ENCODE results near the gene NAA38.

Gene NAA38

GRCh38 chr17:7842380-7843256 lies 14.7 kb downstream of the NAA38 start:
- Histone ChIP-seq H2AK5ac (ENCODE audit: low read length) (peak overlapping the region; percentile 90), H3K27me3 (ENCODE audit: insufficient read depth, low read length) (no peaks in the 10 kb centered on the region), H3K27ac (ENCODE audit: low read depth, low read length) (peak overlapping the region; percentile 99), H2BK5ac (ENCODE audit: low read depth, low read length, poor library complexity) (peak overlapping the region; percentile 97), H3K14ac (ENCODE audit: low read length) (peak overlapping the region; percentile 96), H3K79me2 (ENCODE audit: control insufficient read depth, insufficient read depth, low read length, poor library complexity) (peaks cover 31% of the 10 kb centered on the region), H3K9ac (ENCODE audit: low read length) (peak overlapping the region; percentile 78), H3K36me3 (ENCODE audit: control insufficient read depth in 1 of 2, insufficient read depth in 2 of 2, low read length in 2 of 2) (peaks cover 29 to 35% of the 10 kb centered on the region in 2 experiments), H2AFZ (ENCODE audit: insufficient read depth, low read length, poor library complexity) (peak overlapping the region; percentile 56), H2BK120ac (ENCODE audit: insufficient read depth, low read length, poor library complexity) (peak overlapping the region; percentile 93), H3K9me3 (ENCODE audit: insufficient read depth, low read depth, low read length) (peaks cover 3% of the 10 kb centered on the region), H3K4me1 (ENCODE audit: control insufficient read depth in 1 of 2, insufficient read depth in 2 of 2, low read length in 2 of 2) (peaks cover 28 to 31% of the 10 kb centered on the region in 2 experiments), H3K4ac (ENCODE audit: low read depth, low read length) (peak overlapping the region; percentile 64), H3K4me2 (ENCODE audit: low read length) (peak overlapping the region; percentile 98), H3K79me1 (ENCODE audit: low read length) (peaks cover 39% of the 10 kb centered on the region), H3K4me3 (ENCODE audit: low read depth, low read length) (peak overlapping the region; percentile 77), H3K18ac (ENCODE audit: low read length) (peak overlapping the region; percentile 87), H2BK12ac (ENCODE audit: low read length) (peak overlapping the region; percentile 80), H4K12ac (ENCODE audit: low read depth, low read length) (peak overlapping the region; percentile 81), H3K23ac (ENCODE audit: low read length) (no peak overlapping the region), H4K91ac (ENCODE audit: low read depth, low read length) (peak overlapping the region; percentile 86), H4K8ac (ENCODE audit: low read depth, low read length) (peak overlapping the region; percentile 88)
- DNase-seq, result peak; percentile 89 to 90
- no CpG with 5 or more reads among the region's 47 CpGs for WGBS (ENCODE audit: extremely low coverage, insufficient coverage, insufficient read length)

DNA sequence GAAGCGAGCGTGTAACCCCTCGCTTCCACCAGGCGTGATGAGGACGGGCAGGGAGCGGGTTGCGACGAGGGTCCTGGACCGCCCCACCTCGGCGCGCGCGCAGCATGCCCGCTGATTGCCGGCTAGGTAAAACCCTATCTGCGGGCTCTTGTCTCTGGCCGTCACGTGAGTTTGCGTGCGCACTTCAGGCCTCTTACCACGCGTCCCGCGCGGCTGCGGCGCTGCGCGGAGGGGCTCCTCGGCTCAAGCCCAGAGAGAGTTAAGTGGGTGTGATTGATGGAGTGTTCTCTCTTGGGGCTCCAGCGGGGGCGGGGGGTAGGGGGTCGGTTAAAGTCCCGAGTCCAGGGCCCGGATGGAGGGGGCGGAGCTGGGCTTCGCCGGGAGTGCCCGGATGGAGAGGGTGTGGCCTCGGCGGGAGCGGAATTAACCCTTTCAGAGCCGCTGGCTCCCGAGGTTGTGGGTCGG lies 15.4 kb downstream of the NAA38 start:
- Histone ChIP-seq H3K79me2 (ENCODE audit: control insufficient read depth, insufficient read depth, low read length, poor library complexity) (peaks cover 31% of the 10 kb centered on the region), H2BK120ac (ENCODE audit: insufficient read depth, low read length, poor library complexity) (peak overlapping the region; percentile 93), H3K14ac (ENCODE audit: low read length) (peak overlapping the region; percentile 97), H4K91ac (ENCODE audit: low read depth, low read length) (peak overlapping the region; percentile 96), H2BK5ac (ENCODE audit: low read depth, low read length, poor library complexity) (peak overlapping the region; percentile 97), H4K8ac (ENCODE audit: low read depth, low read length) (peak overlapping the region; percentile 90), H3K79me1 (ENCODE audit: low read length) (peaks cover 39% of the 10 kb centered on the region), H3K36me3 (ENCODE audit: control insufficient read depth in 1 of 2, insufficient read depth in 2 of 2, low read length in 2 of 2) (peaks cover 24 to 30% of the 10 kb centered on the region in 2 experiments), H3K4me3 (ENCODE audit: low read depth, low read length) (peak overlapping the region; percentile 83), H3K27ac (ENCODE audit: low read depth, low read length) (peak overlapping the region; percentile 99), H3K4me2 (ENCODE audit: low read length) (peak overlapping the region; percentile 98), H3K18ac (ENCODE audit: low read length) (peak overlapping the region; percentile 87), H3K4ac (ENCODE audit: low read depth, low read length) (peak overlapping the region; percentile 83), H3K27me3 (ENCODE audit: insufficient read depth, low read length) (no peaks in the 10 kb centered on the region), H2BK12ac (ENCODE audit: low read length) (no peak overlapping the region), H2AFZ (ENCODE audit: insufficient read depth, low read length, poor library complexity) (peak overlapping the region; percentile 77), H3K9ac (ENCODE audit: low read length) (peak overlapping the region; percentile 93), H2AK5ac (ENCODE audit: low read length) (peak overlapping the region; percentile 64), H4K12ac (ENCODE audit: low read depth, low read length) (peak overlapping the region; percentile 64), H3K9me3 (ENCODE audit: insufficient read depth, low read depth, low read length) (peaks cover 3% of the 10 kb centered on the region), H3K4me1 (ENCODE audit: control insufficient read depth in 1 of 2, insufficient read depth in 2 of 2, low read length in 2 of 2) (peaks cover 32 to 33% of the 10 kb centered on the region in 2 experiments), H3K23ac (ENCODE audit: low read length) (no peak overlapping the region)
- WGBS (ENCODE audit: extremely low coverage, insufficient coverage, insufficient read length), result no CpG with 5 or more reads among the region's 46 CpGs
- peak; percentile 75 to 90 for DNase-seq

- H3K27me3 ChIP-seq (ENCODE audit: insufficient read depth, low read length), result no peaks in the 10 kb centered on the region
- H3K18ac ChIP-seq (ENCODE audit: low read length), result peak overlapping the region; percentile 81
- no CpG with 5 or more reads among the region's 34 CpGs for WGBS (ENCODE audit: extremely low coverage, insufficient coverage, insufficient read length)
- H3K9ac ChIP-seq (ENCODE audit: low read length), result peak overlapping the region; percentile 93
- H2AK5ac ChIP-seq (ENCODE audit: low read length), result peak overlapping the region; percentile 64
- peak; percentile 87 to 95 for DNase-seq
- peaks cover 3% of the 10 kb centered on the region for H3K9me3 ChIP-seq (ENCODE audit: insufficient read depth, low read depth, low read length)
- peak overlapping the region; percentile 10 for H2BK12ac ChIP-seq (ENCODE audit: low read length)
- H2AFZ ChIP-seq (ENCODE audit: insufficient read depth, low read length, poor library complexity), result peak overlapping the region; percentile 77
- H3K4me1 ChIP-seq (ENCODE audit: control insufficient read depth in 1 of 2, insufficient read depth in 2 of 2, low read length in 2 of 2), result peaks cover 33 to 34% of the 10 kb centered on the region in 2 experiments
- H4K12ac ChIP-seq (ENCODE audit: low read depth, low read length), result peak overlapping the region; percentile 64
- H3K4me2 ChIP-seq (ENCODE audit: low read length), result peak overlapping the region; percentile 98
- H3K4ac ChIP-seq (ENCODE audit: low read depth, low read length), result no peak overlapping the region
- peaks cover 40% of the 10 kb centered on the region for H3K79me1 ChIP-seq (ENCODE audit: low read length)
- H3K14ac ChIP-seq (ENCODE audit: low read length), result peak overlapping the region; percentile 97
- peak overlapping the region; percentile 73 for H2BK120ac ChIP-seq (ENCODE audit: insufficient read depth, low read length, poor library complexity)
- peak overlapping the region; percentile 94 for H2BK5ac ChIP-seq (ENCODE audit: low read depth, low read length, poor library complexity)
- peak overlapping the region; percentile 83 for H3K4me3 ChIP-seq (ENCODE audit: low read depth, low read length)
- peaks cover 31% of the 10 kb centered on the region for H3K79me2 ChIP-seq (ENCODE audit: control insufficient read depth, insufficient read depth, low read length, poor library complexity)
- peak overlapping the region; percentile 96 for H4K91ac ChIP-seq (ENCODE audit: low read depth, low read length)
- H4K8ac ChIP-seq (ENCODE audit: low read depth, low read length), result peak overlapping the region; percentile 90
- H3K23ac ChIP-seq (ENCODE audit: low read length), result no peak overlapping the region
- peaks cover 19 to 25% of the 10 kb centered on the region in 2 experiments for H3K36me3 ChIP-seq (ENCODE audit: control insufficient read depth in 1 of 2, insufficient read depth in 2 of 2, low read length in 2 of 2)
- peak overlapping the region; percentile 99 for H3K27ac ChIP-seq (ENCODE audit: low read depth, low read length)
Observed at GRCh38 chr17:7841396-7841914, 15.9 kb downstream of the NAA38 start.

GRCh38 chr17:7840875-7841274 lies 16.5 kb downstream of the NAA38 start:
- Histone ChIP-seq H4K91ac (ENCODE audit: low read depth, low read length) (no peak overlapping the region), H3K79me2 (ENCODE audit: control insufficient read depth, insufficient read depth, low read length, poor library complexity) (peaks cover 33% of the 10 kb centered on the region), H3K9ac (ENCODE audit: low read length) (no peak overlapping the region), H3K23ac (ENCODE audit: low read length) (no peak overlapping the region), H2BK5ac (ENCODE audit: low read depth, low read length, poor library complexity) (no peak overlapping the region), H3K4ac (ENCODE audit: low read depth, low read length) (no peak overlapping the region), H2BK120ac (ENCODE audit: insufficient read depth, low read length, poor library complexity) (no peak overlapping the region), H3K9me3 (ENCODE audit: insufficient read depth, low read depth, low read length) (peaks cover 3% of the 10 kb centered on the region), H3K18ac (ENCODE audit: low read length) (no peak overlapping the region), H4K12ac (ENCODE audit: low read depth, low read length) (no peak overlapping the region), H2AFZ (ENCODE audit: insufficient read depth, low read length, poor library complexity) (no peak overlapping the region), H3K36me3 (ENCODE audit: control insufficient read depth in 1 of 2, insufficient read depth in 2 of 2, low read length in 2 of 2) (peaks cover 13 to 19% of the 10 kb centered on the region in 2 experiments), H3K27me3 (ENCODE audit: insufficient read depth, low read length) (no peaks in the 10 kb centered on the region), H2BK12ac (ENCODE audit: low read length) (no peak overlapping the region), H3K4me1 (ENCODE audit: control insufficient read depth in 1 of 2, insufficient read depth in 2 of 2, low read length in 2 of 2) (peaks cover 33 to 34% of the 10 kb centered on the region in 2 experiments), H3K4me2 (ENCODE audit: low read length) (peak overlapping the region; percentile 98), H3K27ac (ENCODE audit: low read depth, low read length) (peak overlapping the region; percentile 99), H2AK5ac (ENCODE audit: low read length) (no peak overlapping the region), H3K14ac (ENCODE audit: low read length) (no peak overlapping the region), H3K4me3 (ENCODE audit: low read depth, low read length) (no peak overlapping the region), H4K8ac (ENCODE audit: low read depth, low read length) (no peak overlapping the region), H3K79me1 (ENCODE audit: low read length) (peaks cover 45% of the 10 kb centered on the region)
- WGBS (ENCODE audit: extremely low coverage, insufficient coverage, insufficient read length), result no CpG with 5 or more reads among the region's 1 CpG
- no peak for DNase-seq
